ENCODE measurements around the gene HSPB7.
"Not testable (repeated sequence)": the region's sequence is repeated elsewhere in the genome, so short reads cannot be mapped to it uniquely, and the experiment has no call there.

Gene HSPB7

GRCh38 chr1:16061266-16061665, 43.4 kb upstream of the HSPB7 start:
- FAIRE-seq: no peak
- TF ChIP-seq POU2F2 (IDR thresholded peaks at IDR 0.05; ENCODE audit: low read depth, low read length): no peak
- no peak for TF ChIP-seq PAX5 (IDR thresholded peaks at IDR 0.05; ENCODE audit: insufficient read depth, low read length, severe bottlenecking)
- DNase-seq (ENCODE audit: insufficient read length, low spot score): no peak

- not testable (repeated sequence) for DNase-seq (ENCODE audit: insufficient read length, low spot score); FAIRE-seq
These were observed 40.7 kb upstream of the HSPB7 start for GRCh38 chr1:16058394-16059120.

GRCh38 chr1:16057314-16057915, 39.6 kb upstream of the HSPB7 start:
- FAIRE-seq; DNase-seq (ENCODE audit: insufficient read length, low spot score): not testable (repeated sequence)

- not testable (repeated sequence) for FAIRE-seq; DNase-seq (ENCODE audit: insufficient read length, low spot score)
These were observed 38.7 kb upstream of the HSPB7 start for GRCh38 chr1:16056521-16056912.

GRCh38 chr1:16055613-16056520, 38.0 kb upstream of the HSPB7 start:
- FAIRE-seq (peak; percentile 96), DNase-seq (ENCODE audit: insufficient read length, low spot score) (peak; percentile 96)
- TF ChIP-seq POU2F2 (IDR thresholded peaks at IDR 0.05; ENCODE audit: low read depth, low read length) (no peak), PAX5 (IDR thresholded peaks at IDR 0.05; ENCODE audit: insufficient read depth, low read length, severe bottlenecking) (no peak), SPI1 (IDR thresholded peaks at IDR 0.05; ENCODE audit: low read depth, low read length) (no peak), POLR2A (IDR thresholded peaks at IDR 0.05; ENCODE audit: low read depth, low read length) (no peak), TAF1 (IDR thresholded peaks at IDR 0.05; ENCODE audit: low read depth, low read length) (no peak)

GRCh38 chr1:16054598-16055540, 37.0 kb upstream of the HSPB7 start:
- no peak for FAIRE-seq
- TF ChIP-seq TAF1 (IDR thresholded peaks at IDR 0.05; ENCODE audit: low read depth, low read length): no peak
- no peak for TF ChIP-seq POU2F2 (IDR thresholded peaks at IDR 0.05; ENCODE audit: low read depth, low read length)
- TF ChIP-seq POLR2AphosphoS5 (IDR thresholded peaks at IDR 0.05; ENCODE audit: low read depth, low read length): no peak
- TF ChIP-seq POLR2A (IDR thresholded peaks at IDR 0.05; ENCODE audit: low read depth, low read length): no peak
- no peak for TF ChIP-seq SPI1 (IDR thresholded peaks at IDR 0.05; ENCODE audit: low read depth, low read length)
- TF ChIP-seq PAX5 (IDR thresholded peaks at IDR 0.05; ENCODE audit: insufficient read depth, low read length, severe bottlenecking): no peak
- DNase-seq (ENCODE audit: insufficient read length, low spot score): no peak

- TF ChIP-seq TAF1 (IDR thresholded peaks at IDR 0.05; ENCODE audit: low read depth, low read length) (no peak), POU2F2 (IDR thresholded peaks at IDR 0.05; ENCODE audit: low read depth, low read length) (no peak), POLR2AphosphoS5 (IDR thresholded peaks at IDR 0.05; ENCODE audit: low read depth, low read length) (no peak), PAX5 (IDR thresholded peaks at IDR 0.05; ENCODE audit: insufficient read depth, low read length, severe bottlenecking) (no peak), SPI1 (IDR thresholded peaks at IDR 0.05; ENCODE audit: low read depth, low read length) (no peak), POLR2A (IDR thresholded peaks at IDR 0.05; ENCODE audit: low read depth, low read length) (no peak)
- no peak for DNase-seq (ENCODE audit: insufficient read length, low spot score)
- FAIRE-seq: no peak
These were observed 36.1 kb upstream of the HSPB7 start for GRCh38 chr1:16053781-16054502.

- DNase-seq (ENCODE audit: insufficient read length, low spot score); FAIRE-seq: not testable (repeated sequence)
These were observed 34.1 kb upstream of the HSPB7 start for GRCh38 chr1:16051949-16052348.

GRCh38 chr1:16051039-16051438, 33.2 kb upstream of the HSPB7 start:
- FAIRE-seq (no peak), DNase-seq (ENCODE audit: insufficient read length, low spot score) (no peak)
- no peak for TF ChIP-seq POLR2AphosphoS5 (IDR thresholded peaks at IDR 0.05; ENCODE audit: low read depth, low read length)
- no peak for TF ChIP-seq POU2F2 (IDR thresholded peaks at IDR 0.05; ENCODE audit: low read depth, low read length)
- TF ChIP-seq TAF1 (IDR thresholded peaks at IDR 0.05; ENCODE audit: low read depth, low read length): no peak
- no peak for TF ChIP-seq POLR2A (IDR thresholded peaks at IDR 0.05; ENCODE audit: low read depth, low read length)
- no peak for TF ChIP-seq SPI1 (IDR thresholded peaks at IDR 0.05; ENCODE audit: low read depth, low read length)
- TF ChIP-seq PAX5 (IDR thresholded peaks at IDR 0.05; ENCODE audit: insufficient read depth, low read length, severe bottlenecking): no peak

All from GM12891 (cell line).